GM21390 (cell line): ENCODE measurements around the gene SLC35A4.

Experiments used
- ATAC-seq: cut with Tn5 transposase; IDR thresholded peaks from one replicate; pipeline ENCODE4 v1.9.1; 2021; ENCODE audit not compliant: unreplicated experiment

The SLC35A4 gene

DNA sequence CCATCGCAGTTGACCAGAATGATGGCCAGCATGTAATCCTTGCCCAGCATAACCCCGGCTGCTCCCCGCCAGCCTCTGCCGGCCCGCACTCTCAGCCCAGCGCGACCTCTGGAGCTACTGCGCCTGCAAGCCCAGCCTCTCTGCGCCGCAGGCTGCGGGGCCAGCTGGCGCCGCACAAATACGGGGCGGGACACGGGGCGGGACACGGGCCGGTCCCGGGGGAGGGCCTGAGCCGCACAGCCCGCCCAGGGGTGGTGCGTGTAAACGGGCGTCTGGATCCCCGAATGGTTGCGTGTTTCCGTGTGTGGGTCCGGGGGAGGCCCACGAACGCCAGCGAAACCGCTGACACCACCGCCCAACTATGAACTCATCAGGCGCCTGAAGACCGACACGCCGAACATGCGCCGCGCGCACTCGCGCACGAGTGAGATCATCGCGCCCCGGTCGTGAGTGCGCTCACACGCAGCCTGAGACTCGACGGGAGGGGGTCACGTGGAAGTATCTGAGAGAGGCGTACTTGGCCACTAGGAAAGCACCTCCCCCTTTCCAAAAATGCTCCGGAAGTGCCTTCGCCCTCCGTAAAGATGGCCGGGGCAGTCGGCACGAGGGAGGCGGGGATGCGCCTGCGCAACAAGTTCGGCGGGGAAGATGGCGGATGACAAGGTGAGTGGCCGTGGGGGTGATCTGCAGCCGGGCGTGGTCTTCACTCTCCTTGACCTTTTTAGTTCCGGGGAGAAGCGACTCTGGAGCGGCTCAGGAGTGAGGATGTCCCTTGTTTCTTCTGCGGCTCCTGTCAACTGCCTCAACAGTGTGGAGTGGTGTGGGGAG, at the start of gene SLC35A4, which contains the start of gene APBB3:
SLC35A4 (plus strand) TSS at position 633 of the 828 bp plus-strand sequence. CDS start 2,342 bp downstream, outside the sequence.
APBB3 (minus strand) TSS at position 403 of the 828 bp plus-strand sequence; CDS start at position 50, 353 bp downstream.
- ATAC-seq = peak; percentile 91

- ATAC-seq = no peak
Measured at GRCh38 chr5:140524003-140524402, 40.6 kb upstream of the SLC35A4 start.

GRCh38 chr5:140540227-140540626, 24.4 kb upstream of the SLC35A4 start:
- no peak for ATAC-seq

DNA sequence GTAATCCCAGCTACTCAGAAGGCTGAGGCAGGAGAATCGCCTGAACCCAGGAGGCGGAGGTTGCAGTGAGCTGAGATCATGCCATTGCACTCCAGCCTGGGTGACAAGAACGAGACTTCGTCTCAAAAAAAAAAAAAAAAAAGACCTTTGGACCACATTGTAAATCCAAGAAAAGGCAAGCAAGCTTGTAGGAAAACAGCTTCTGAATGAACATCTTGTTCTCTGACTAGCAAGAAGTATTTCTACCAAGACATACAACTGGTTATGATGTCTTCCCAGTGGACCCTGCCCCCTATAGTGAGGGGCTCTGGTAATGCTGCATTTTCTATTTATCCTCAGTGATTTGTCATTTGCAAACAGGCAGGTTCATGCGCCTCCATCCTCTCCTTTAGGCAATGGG, 21.7 kb upstream of the SLC35A4 start:
- no peak for ATAC-seq

DNA sequence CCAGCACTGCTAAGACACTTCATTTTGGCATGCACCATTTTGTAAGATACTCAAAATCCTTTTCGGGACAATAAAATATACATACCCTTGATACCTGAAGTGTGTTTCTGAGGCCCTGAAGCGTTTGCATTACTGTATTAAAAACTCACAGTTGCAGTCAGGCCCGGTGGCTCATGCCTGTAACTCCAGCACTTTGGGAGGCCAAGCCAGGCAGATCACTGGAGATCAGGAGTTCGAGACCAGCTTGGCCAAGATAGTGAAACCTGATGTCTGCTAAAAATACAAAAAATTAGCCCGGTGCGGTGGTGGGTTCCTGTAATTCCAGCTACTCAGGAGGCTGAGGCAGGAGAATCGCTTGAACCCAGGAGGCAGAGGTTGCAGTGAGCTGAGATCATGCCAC, 19.6 kb upstream of the SLC35A4 start:
- no peak for ATAC-seq

DNA sequence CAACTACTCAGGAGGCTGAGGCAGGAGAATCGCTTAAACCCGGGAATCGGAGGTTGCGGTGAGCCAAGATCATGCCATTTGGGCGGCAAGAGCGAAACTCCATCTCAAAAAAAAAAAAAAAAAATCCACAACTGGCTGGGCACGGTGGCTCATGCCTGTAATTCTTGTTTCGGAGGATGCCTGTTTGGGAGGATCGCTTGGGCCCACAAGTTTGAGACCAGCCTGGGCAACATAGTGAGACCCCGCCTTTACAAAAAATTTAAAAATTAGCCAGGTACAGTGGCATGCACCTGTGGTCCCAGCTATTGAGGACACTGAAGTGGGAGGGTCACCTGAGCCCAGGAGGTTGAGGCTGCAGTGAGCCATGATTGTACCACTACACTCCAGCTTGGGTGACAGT, 19.0 kb upstream of the SLC35A4 start:
- no peak for ATAC-seq

DNA sequence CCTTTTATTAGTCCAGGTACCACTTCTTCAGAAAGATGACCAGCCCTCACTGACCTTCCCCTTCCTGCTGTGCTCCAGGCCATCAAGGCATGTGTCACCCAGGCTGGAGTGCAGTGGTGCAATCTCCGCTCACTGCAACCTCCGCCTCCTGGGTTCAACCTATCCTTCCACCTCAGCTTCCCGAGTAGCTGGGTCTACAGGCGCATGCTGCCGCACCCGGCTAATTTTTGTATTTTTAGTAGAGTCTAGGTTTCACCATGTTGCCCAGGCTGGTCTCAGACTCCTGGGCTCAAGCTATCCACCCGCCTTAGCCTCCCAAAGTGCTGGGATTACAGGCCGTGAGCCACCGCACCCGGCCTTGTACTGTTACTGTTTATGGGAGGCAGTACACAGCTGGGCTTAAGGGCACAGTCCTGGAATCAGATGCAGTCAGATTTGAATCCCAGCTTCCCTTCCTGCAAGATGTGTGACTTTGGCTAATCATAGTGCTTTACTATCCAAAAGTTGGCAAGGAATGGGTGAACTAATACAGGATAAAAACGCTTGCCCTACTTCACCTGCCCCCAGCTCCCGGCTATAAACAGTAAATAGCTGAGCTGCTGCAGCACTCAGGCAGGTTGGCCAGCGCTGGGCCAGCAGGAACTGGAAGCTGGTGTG, 17.6 kb upstream of the SLC35A4 start:
- ATAC-seq = no peak

GRCh38 chr5:140547508-140548299, 16.9 kb upstream of the SLC35A4 start, which contains the start of gene EIF4EBP3:
Gene EIF4EBP3, plus strand, starts transcription at chr5:140547662. Its CDS starts 76 bp downstream, at chr5:140547738.
- peak; percentile 98 for ATAC-seq

- peak; percentile 2 for ATAC-seq
Measured at GRCh38 chr5:140548300-140548688, 16.3 kb upstream of the SLC35A4 start.

GRCh38 chr5:140548791-140549190, 15.8 kb upstream of the SLC35A4 start:
- ATAC-seq = no peak

DNA sequence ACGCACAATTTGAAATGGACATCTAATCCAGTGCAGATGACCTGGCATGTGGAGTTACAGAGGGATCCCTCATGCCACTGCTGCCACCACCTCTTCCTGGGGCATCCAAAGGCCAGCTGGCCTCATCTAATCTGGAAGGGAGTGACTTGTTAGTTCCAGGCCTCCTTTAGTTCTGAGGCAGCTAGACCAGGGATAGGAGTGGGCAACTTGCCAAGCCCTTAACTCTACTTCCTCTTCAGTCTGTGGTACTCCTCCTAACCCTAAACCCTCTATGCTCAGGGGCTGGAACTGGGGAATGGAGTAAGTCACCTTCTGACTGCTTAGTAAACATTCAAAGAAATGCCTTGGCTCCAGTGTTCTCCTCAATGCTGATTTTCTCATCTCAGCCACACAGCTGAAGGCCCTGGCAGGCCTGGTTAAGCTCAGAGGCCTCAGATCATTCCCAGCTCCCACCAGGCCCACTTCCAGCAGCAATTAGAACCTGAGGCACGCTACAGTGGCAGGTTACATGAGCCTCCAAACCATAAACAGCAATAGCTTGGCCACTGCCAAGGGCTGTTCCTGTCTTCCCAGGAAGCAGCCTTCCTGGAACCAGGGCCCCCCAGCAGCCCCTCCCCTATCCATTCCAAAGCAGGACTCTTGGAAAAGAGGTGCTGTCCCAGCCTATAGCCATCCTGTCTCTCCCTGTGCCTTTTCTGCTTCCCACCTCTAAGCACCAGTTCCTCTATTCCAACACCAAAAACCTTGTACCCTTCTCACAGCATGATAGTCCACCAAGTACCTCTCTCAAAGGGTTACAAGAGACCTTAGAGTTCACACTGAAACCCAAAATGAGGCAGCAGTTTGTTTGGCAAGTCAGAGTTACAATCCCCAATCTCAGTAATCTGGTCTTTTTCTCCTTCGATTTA, 15.1 kb upstream of the SLC35A4 start:
- no peak for ATAC-seq

GRCh38 chr5:140550147-140551079, 14.2 kb upstream of the SLC35A4 start:
- ATAC-seq = no peak

DNA sequence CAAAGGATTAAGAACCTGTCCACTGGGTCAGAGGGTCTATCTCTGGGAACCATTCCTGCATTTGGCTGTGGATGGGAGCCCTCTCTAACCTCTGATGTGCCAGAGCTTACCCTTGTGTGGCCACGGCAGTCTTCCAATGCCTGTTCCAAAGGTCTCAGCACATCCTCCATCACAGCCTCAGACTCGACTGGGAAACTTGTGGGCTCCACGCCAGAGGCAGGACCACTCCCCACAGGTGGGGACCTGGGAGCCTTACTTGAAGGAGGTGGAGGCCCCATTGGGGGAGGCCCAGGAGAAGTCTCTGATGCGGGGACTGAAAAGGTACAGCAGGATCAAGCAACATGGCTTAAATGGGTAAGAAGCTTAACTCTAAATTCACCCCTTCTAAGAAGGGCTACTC, 12.8 kb upstream of the SLC35A4 start:
- no peak for ATAC-seq

DNA sequence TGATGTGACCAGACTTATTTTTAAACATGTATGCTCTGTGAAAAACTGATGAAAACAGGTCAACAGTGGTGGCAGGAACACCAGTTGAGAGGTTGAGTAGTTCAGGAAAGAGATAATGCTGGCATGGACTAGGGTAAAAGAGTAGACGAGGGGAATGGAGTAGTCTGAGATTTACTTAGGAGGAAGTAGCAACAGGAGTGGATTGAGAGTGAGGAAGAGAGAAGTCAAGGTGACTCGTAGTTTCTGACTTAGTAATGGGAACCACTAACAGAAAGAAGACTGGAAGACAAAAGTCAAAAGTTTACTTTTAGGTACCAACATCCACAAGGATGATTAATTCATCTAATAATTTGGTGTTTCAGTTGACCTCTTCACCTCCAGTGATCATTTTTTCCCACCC, 11.0 kb upstream of the SLC35A4 start:
- no peak for ATAC-seq

- ATAC-seq = no peak
Measured at GRCh38 chr5:140554454-140554853, 10.2 kb upstream of the SLC35A4 start.

DNA sequence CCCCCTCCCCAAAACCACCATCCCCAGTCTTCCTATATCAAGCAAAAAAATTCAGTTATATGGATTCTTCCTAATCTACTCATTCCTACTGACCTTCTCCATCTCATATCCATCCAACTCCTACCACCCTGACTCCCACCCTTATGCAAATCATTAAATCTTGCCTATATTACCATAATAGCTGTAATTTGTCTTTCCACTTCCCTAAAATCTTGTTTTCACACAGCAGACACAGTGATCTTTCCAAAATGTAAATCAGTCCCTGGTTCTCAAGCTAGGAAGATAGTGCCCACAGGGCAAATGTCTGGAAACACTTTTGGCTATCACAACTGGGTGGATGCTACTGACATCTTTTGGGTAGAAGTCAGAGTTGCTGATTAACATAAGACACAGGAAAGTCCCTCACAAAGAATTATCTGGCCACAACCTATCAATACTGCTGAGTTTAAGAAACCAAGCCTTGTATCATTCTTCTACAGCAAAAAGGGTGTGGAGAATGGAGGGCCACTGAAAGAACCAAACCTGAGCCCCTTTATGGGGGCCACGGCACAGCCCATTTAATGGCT, 8.8 kb upstream of the SLC35A4 start:
- ATAC-seq = no peak

DNA sequence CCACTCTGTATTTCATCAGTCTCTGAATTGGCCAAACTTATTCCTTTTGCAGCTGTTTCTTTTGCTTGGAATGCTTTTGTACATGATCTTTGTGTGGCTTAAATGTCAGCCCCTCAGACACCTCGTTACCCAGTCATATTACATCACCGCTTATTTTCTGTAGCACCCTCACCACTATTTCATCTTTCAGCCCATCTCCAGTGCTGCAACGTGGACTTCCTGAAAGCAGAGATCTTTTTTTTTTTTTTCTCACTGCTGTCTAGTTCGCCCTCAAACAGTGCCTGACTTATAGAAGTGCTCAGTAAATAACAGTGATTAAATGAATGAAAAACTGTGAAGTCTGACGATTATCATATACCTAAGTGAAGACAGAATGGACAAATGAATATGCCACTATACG, 8.2 kb upstream of the SLC35A4 start:
- ATAC-seq = no peak

GRCh38 chr5:140557136-140557805, 7.4 kb upstream of the SLC35A4 start, which contains the start of gene SRA1:
Gene SRA1, minus strand, starts transcription at chr5:140557473. Its CDS starts 21 bp downstream, at chr5:140557452.
- peak; percentile 96 for ATAC-seq
